ENCODE measurements around the gene SORBS1. TPM values are rescaled to one million over a fixed set of nuclear protein-coding genes. Genes with fewer than 3 reads are reported as not detected.

Gene SORBS1
- total and polyA plus RNA-seq, 5 experiments from 2014 or later: 0.25 to 1.7 (median 0.49) TPM

DNA sequence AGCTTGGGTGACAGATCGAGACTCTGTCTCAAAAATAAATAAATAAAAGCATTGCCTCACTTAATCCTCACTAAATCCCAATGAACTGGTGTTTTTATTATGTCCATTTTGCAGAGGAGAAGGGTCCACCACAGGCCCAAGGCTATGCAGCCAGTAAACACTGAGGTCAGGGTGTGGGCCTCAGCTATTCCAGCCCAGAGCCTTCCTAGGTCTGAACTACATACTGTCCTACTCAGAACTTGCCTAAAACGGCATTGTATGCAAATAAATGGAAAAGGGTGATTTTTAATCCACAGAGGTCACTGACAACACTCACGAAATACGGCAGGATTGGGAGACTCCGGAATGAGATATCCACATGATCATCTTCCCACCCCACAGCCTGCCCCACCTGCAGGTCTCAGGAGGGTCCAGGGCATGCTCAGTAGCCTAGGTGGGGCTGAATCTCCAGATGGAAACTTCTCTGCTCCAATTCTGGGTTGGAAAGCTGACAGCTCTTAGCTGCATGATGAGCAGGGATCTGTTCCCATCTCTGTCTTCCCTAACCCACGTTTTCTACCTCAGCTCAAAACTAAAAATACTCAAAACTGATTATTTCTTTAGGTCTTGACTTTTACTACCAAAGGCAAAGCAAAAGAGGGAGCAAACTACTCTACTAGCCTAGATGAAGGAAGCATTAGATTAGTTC is 121.0 kb downstream of the SORBS1 start:
- H3K4me3 Mint-ChIP-seq: no peak overlapping the region
- peaks cover 2 to 8% (median 6%) of the 10 kb centered on the region in 4 donors for H3K4me1 Mint-ChIP-seq
- H3K36me3 Mint-ChIP-seq: no peaks in the 10 kb centered on the region
- H3K27ac Mint-ChIP-seq: no peak overlapping the region
- H3K9me3 Mint-ChIP-seq: no peaks in the 10 kb centered on the region
- H3K27me3 Mint-ChIP-seq: peaks cover 0 to 3% (median 2%) of the 10 kb centered on the region in 5 donors
- no peak for ATAC-seq
- no peak for DNase-seq
- POLR2A ChIA-PET: no interaction called here

GRCh38 chr10:95438781-95439180 is 122.4 kb downstream of the SORBS1 start:
- peaks cover 0 to 2% (median 0%) of the 10 kb centered on the region in 5 donors for H3K27me3 Mint-ChIP-seq
- H3K9me3 Mint-ChIP-seq: no peaks in the 10 kb centered on the region
- H3K36me3 Mint-ChIP-seq: no peaks in the 10 kb centered on the region
- H3K4me3 Mint-ChIP-seq: no peak overlapping the region
- POLR2A ChIA-PET: no interaction called here
- ATAC-seq (no peak), DNase-seq (no peak)
- H3K27ac Mint-ChIP-seq: no peak overlapping the region
- H3K4me1 Mint-ChIP-seq: peaks cover 2 to 8% (median 6%) of the 10 kb centered on the region in 4 donors

DNA sequence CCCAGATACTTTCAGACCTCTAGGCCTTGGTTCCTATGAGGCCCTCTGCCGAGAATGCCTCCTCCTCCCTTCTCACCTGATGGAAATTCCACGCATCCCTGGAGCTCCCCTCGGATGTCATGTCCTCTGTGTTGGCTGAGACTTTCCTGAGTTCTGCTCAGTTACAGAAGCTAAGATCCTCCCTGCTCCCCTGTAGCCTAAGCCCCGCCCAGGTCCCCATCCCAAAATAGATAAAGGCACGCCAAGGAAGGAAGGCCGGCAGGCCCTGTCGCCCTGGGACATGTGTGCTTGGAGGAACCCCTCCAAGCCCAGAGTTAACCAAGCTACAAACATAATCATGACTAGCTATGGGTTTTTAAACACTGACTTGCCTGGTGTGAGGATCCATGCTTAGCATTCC is 123.5 kb downstream of the SORBS1 start:
- ATAC-seq: no peak

GRCh38 chr10:95435548-95436279 is 125.5 kb downstream of the SORBS1 start:
- Mint-ChIP-seq H3K36me3 (no peaks in the 10 kb centered on the region), H3K4me1 (peaks cover 0 to 2% (median 0%) of the 10 kb centered on the region in 4 donors), H3K9me3 (no peaks in the 10 kb centered on the region), H3K27ac (no peak overlapping the region), H3K27me3 (peaks cover 0 to 3% (median 0%) of the 10 kb centered on the region in 5 donors), H3K4me3 (no peak overlapping the region)
- DNase-seq: no peak
- POLR2A ChIA-PET: no interaction called here
- no peak for ATAC-seq

More for the DNA sequence above, 123.5 kb downstream of the SORBS1 start:
- Mint-ChIP-seq H3K27me3 (peaks cover 0 to under 1% (median 0%) of the 10 kb centered on the region in 5 donors), H3K4me1 (peaks cover 2 to 8% (median 6%) of the 10 kb centered on the region in 4 donors), H3K9me3 (no peaks in the 10 kb centered on the region), H3K36me3 (no peaks in the 10 kb centered on the region), H3K27ac (no peak overlapping the region), H3K4me3 (no peak overlapping the region)
- no peak for DNase-seq
- POLR2A ChIA-PET: no interaction called here

- Mint-ChIP-seq H3K27ac (no peak overlapping the region), H3K9me3 (no peaks in the 10 kb centered on the region), H3K4me3 (no peak overlapping the region), H3K4me1 (peaks cover 0 to 2% (median 0%) of the 10 kb centered on the region in 4 donors), H3K36me3 (no peaks in the 10 kb centered on the region), H3K27me3 (peaks cover 0 to 3% (median 0%) of the 10 kb centered on the region in 5 donors)
- POLR2A ChIA-PET: no interaction called here
- DNase-seq (no peak), ATAC-seq (no peak)
These were observed 126.6 kb downstream of the SORBS1 start for GRCh38 chr10:95434583-95434982.

DNA sequence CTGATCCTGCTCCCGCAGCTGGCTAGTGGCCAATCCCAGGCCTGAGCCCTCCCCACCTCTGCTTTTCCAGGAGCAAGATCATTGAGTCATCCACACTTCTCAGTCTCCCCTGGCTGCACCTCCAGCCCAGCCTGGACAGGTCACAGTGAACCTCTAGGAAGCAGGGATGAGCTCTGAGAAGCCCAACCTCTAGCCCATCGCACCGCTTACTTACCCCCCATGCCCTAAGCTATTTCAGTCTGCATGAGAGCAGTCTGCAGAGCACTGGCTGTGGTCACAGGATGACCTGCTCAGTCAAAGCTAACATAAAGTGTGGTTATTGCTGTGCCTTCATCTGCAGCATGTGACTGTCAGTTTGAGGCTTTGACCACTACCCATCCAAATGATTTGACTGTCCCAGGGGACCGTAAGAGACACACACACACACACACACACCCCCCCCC is 129.2 kb downstream of the SORBS1 start:
- ATAC-seq (no peak), DNase-seq (no peak)
- no peak overlapping the region for H3K27ac Mint-ChIP-seq
- no peaks in the 10 kb centered on the region for H3K36me3 Mint-ChIP-seq
- H3K4me3 Mint-ChIP-seq: no peak overlapping the region
- POLR2A ChIA-PET: no interaction called here
- peaks cover 0 to 3% (median 0%) of the 10 kb centered on the region in 5 donors for H3K27me3 Mint-ChIP-seq
- H3K9me3 Mint-ChIP-seq: no peaks in the 10 kb centered on the region
- H3K4me1 Mint-ChIP-seq: peaks cover 0 to 2% (median 0%) of the 10 kb centered on the region in 4 donors

GRCh38 chr10:95430231-95430951 is 130.8 kb downstream of the SORBS1 start:
- ATAC-seq (peak; percentile 70 to 80), DNase-seq (peak in 9 of 10 donors; percentile 7 to 68 (median 38))
- Mint-ChIP-seq H3K4me3 (no peak overlapping the region), H3K27ac (peak overlapping the region in 2 of 10 donors; percentile 17 to 31), H3K36me3 (no peaks in the 10 kb centered on the region), H3K27me3 (peaks cover 0 to 3% (median 0%) of the 10 kb centered on the region in 5 donors), H3K9me3 (no peaks in the 10 kb centered on the region), H3K4me1 (peaks cover 0 to 2% (median 0%) of the 10 kb centered on the region in 4 donors)
- POLR2A ChIA-PET: no interaction called here

GRCh38 chr10:95429639-95430038 is 131.5 kb downstream of the SORBS1 start:
- no peaks in the 10 kb centered on the region for H3K36me3 Mint-ChIP-seq

DNA sequence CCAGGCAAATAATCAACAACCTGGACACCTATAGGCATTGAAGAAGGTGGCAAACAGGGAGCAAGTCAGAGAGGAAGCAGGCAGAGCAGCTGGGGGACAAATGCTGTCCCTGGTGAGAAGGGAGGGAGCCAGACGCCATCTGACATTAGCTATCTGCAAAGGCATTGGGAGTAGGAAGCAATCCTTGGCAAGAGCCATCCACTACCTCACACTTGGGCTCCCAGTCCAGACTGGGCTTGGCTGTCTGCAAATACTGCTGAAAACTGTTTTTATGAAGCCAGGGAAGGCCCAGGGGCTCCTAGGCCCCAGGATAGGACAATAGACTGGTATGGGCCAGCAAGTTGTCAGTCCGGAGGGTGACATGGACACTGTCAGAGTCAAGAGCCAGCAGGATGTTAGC is 132.5 kb downstream of the SORBS1 start:
- Mint-ChIP-seq H3K27ac (peak overlapping the region in 1 of 10 donors; percentile 65), H3K9me3 (no peaks in the 10 kb centered on the region), H3K36me3 (no peaks in the 10 kb centered on the region), H3K4me3 (no peak overlapping the region), H3K4me1 (peaks cover 0 to 2% (median 0%) of the 10 kb centered on the region in 4 donors), H3K27me3 (peaks cover 0 to 3% (median 0%) of the 10 kb centered on the region in 5 donors)
- no peak for DNase-seq
- ATAC-seq: no peak
- POLR2A ChIA-PET: interaction anchor here (0.7 kb wide), 1 partner anchor 101 kb away, joined by 3 read pairs; no protein-coding TSS in a partner anchor

More at GRCh38 chr10:95429639-95430038, 131.5 kb downstream of the SORBS1 start:
- Mint-ChIP-seq H3K27ac (peak overlapping the region in 1 of 10 donors; percentile 17), H3K9me3 (no peaks in the 10 kb centered on the region), H3K4me1 (peaks cover 0 to 2% (median 0%) of the 10 kb centered on the region in 4 donors), H3K4me3 (no peak overlapping the region), H3K27me3 (peaks cover 0 to 3% (median 0%) of the 10 kb centered on the region in 5 donors)
- no peak for ATAC-seq
- no peak for DNase-seq
- POLR2A ChIA-PET: no interaction called here

DNA sequence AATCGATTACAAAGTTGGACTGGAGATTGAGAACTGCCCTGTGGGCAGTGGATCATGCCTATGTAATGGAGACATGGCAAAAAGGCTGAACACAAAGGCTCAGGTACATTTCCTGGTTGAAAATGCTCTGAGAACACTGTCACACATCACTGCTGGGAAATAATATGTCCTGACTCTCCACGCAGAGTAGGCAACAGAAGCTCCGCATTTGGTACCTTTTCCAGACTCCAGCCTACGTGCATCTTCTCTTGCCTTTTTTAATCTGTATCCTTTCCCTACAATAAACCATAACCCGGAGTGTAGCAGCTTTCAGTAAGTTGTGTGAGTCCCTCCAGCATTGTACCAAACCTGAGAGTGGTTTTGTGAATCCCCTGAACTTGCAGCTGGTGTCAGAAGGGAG is 134.7 kb downstream of the SORBS1 start:
- peaks cover 0 to 2% (median 0%) of the 10 kb centered on the region in 4 donors for H3K4me1 Mint-ChIP-seq
- no peaks in the 10 kb centered on the region for H3K9me3 Mint-ChIP-seq
- H3K4me3 Mint-ChIP-seq: no peak overlapping the region
- POLR2A ChIA-PET: no interaction called here
- no peaks in the 10 kb centered on the region for H3K36me3 Mint-ChIP-seq
- peaks cover 0 to 3% (median 0%) of the 10 kb centered on the region in 5 donors for H3K27me3 Mint-ChIP-seq
- H3K27ac Mint-ChIP-seq: no peak overlapping the region
- no peak for DNase-seq
- ATAC-seq: no peak

DNA sequence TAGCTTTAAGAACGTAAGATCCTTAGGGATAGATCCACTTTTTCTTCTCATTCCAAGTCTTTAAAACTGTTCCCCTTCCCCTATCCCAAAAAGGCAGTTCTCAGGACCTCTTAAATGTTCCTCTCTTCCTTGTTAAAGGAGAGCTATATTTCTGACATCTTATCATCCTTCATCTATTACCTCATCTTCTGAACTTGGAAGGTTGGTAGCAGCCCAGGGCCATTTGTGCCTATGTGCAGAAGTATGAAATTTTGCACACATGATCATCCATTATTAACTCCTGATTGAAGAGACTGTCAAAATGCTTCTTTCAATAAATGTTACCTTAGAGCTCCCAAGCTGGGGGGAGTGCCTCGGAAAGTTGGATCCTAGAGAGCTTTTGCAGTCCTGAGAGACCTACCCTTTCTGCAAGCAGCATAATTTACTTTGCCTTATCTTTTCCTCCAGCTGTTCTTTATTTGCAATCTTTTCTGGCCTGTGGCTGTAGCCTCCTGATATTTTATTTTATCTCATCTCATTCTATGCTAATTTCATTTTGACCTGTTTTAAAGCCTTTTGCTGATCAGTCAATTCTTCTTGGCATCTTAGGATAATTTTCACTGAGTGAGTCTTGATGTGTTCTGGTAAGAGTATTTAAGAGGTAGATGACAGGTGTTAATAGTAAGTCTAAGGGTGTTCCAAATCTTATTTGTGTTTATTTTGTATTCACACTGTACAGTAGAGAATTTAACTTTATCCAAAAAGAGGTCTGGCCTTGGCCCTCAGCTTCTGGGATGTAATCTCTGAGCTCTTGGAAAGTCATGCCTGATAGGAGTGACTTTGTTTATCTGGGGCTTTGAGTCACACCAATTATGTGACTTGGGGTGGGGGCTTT is 135.3 kb downstream of the SORBS1 start:
- POLR2A ChIA-PET: interaction anchor here (0.6 kb wide), 1 partner anchor 150 kb away, joined by 3 read pairs; no protein-coding TSS in a partner anchor
- Mint-ChIP-seq H3K36me3 (no peaks in the 10 kb centered on the region), H3K4me1 (peaks cover 0 to 2% (median 0%) of the 10 kb centered on the region in 4 donors), H3K4me3 (no peak overlapping the region), H3K27me3 (peaks cover 0 to 3% (median 0%) of the 10 kb centered on the region in 5 donors), H3K9me3 (no peaks in the 10 kb centered on the region), H3K27ac (no peak overlapping the region)
- ATAC-seq (no peak), DNase-seq (no peak)
